GM21367 (cell line): ENCODE data around the gene TBCB.
"Not testable (repeated sequence)": the region's sequence is repeated elsewhere in the genome, so short reads cannot be mapped to it uniquely, and the experiment has no call there.

Source experiments
- ATAC-seq: cut with Tn5 transposase; IDR thresholded peaks from one replicate; pipeline ENCODE4 v1.9.1; 2021; ENCODE audit not compliant: unreplicated experiment

Gene TBCB

DNA sequence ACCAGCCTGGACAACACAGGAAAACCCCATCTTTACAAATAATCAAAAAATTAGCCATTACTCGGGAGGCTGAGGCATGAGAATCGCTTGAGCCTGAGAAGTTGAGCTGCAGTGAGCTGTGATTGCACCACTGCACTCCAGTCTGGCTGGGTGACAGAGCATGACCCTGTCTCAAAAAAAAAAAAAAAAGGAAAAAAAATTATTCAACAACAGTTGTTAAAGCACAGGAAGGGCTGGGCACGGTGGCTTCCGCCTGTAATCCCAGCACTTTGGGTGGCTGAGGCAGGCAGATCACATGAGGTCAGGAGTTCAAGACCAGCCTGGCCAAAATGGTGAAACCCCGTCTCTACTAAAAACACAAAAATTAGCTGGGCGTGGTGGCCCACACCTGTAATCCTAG, 16.0 kb downstream of the TBCB start:
- not testable (repeated sequence) for ATAC-seq

DNA sequence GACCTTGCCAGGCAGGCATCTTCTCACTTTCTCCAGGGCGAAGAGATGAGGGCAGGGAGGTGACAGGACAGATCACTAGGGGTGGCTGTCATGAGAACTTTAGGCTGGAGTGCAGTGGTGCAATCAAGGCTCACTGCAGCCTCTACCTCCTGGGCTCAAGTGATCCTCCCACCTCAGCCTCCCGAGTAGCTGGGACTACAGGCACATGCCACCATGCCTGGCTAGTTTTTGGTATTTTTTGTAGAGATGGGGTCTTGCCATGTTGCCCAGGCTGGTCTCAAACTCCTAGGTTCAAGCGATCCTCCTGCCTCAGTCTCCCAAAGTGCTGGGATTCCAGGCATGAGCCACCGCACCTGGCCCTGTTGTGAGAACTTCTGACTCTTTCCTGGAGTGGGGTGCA, 19.6 kb downstream of the TBCB start:
- not testable (repeated sequence) for ATAC-seq

DNA sequence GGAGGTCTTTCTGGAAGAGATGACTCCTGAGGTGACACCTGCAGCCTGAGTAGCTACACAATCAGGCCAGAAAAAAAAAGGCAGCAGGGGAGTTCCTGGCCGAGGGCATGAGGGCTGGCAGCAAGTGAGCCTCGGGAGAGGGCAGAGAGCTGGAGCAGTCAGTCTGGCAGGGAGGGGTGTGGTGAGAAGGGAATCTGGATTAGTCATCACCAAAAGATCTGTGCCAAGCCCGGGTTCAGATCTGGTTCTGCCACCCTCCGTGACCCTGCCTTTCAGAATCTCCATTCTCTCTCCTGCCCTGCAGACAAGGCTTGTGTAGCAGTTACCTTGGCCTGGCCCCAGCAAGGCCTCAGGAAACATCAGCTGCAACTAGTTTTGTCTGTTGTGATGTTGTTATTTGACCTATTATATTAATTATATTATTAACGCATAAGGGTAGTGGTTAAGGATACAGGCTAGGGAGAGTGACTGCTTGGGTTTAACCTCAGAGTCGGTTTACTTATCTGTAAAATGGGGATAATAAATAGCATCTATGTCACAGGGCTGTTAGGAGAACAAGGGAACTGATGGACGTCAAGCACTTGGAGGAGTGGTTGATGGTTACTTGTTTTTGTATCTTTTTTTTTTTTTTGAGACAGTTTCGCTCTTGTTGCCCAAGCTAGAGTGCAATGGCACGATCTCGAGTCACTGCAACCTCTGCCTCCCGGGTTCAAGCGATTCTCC, 21.9 kb downstream of the TBCB start:
- ATAC-seq = no peak

DNA sequence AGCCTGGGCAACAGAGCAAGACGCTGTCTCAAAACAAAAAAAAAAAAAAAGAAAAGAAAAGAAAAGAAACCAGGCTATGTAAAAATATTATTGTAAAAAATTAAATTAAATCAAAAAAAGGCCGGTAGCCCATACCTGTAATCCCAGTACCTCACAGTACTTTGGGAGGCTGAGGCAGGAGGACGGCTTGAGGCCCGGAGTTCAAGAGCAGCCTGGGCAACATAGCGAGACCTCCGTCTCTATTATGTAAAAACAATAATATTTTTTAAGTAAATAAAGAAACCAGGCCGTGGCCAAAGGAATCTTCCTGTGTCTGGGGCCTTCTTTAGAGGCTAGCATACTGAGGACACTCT, 23.8 kb downstream of the TBCB start:
- ATAC-seq = no peak

- peak; percentile 69 for ATAC-seq
These were observed 24.4 kb downstream of the TBCB start, which contains the start of gene CAPNS1 for GRCh38 chr19:36139473-36140303. CAPNS1 (plus strand) TSS chr19:36140066; CDS start chr19:36141012, 946 bp downstream.

GRCh38 chr19:36140304-36141038, 25.2 kb downstream of the TBCB start:
- no peak for ATAC-seq

- no peak for ATAC-seq
These were observed 26.0 kb downstream of the TBCB start for GRCh38 chr19:36141039-36141927.

DNA sequence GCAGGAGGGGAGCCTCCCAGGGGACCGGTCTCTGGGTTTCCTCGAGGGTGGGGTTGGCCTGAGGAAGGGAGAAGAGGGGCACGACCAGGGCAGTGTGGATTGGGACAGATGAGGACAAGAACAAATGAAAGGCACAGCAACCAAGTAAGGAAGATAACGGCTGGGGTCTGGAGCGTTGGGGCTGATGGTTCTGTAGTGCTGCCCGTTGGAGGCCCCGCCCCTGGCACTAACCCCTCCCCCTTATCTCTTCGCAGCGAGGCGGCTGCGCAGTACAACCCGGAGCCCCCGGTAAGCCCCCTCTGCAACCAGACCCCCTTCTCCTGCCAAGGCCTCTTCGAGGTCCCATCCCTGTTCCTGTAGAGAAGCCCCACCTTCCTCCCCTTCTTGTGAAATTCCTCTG, 26.8 kb downstream of the TBCB start:
- no peak for ATAC-seq

DNA sequence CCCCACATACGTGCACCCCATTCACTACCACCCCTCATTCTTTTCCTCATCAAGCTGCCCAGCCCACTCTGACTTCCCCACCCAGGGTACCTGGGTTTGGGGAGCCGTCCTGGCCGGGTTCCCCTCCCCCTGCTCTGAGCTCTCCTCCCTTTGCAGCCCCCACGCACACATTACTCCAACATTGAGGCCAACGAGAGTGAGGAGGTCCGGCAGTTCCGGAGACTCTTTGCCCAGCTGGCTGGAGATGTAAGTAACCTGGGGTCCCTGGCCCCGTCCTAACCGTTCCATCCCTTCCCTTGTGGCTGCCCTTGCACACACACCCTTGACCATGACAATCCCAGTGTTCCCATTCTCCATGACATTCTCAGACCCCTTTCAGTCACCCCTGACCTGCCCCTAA, 27.2 kb downstream of the TBCB start:
- ATAC-seq = no peak

DNA sequence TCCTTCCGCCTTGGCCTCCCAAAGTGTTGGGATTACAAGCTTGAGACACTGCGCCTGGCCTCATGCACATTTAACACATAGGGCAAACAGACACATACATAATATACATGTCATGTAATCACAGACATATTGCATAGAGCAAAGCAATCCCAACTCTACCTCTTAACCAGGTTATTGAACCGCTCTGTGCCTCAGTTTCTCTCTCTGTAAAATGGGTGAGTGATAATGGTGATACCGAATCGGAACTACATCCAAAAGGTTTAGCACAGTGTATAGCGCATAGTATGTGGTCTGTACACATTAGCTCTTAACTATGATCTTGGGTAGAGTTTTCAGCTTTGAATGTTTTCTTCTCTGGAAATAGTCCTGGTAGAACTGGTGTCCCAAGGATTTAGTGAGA, 29.4 kb downstream of the TBCB start:
- no peak for ATAC-seq

DNA sequence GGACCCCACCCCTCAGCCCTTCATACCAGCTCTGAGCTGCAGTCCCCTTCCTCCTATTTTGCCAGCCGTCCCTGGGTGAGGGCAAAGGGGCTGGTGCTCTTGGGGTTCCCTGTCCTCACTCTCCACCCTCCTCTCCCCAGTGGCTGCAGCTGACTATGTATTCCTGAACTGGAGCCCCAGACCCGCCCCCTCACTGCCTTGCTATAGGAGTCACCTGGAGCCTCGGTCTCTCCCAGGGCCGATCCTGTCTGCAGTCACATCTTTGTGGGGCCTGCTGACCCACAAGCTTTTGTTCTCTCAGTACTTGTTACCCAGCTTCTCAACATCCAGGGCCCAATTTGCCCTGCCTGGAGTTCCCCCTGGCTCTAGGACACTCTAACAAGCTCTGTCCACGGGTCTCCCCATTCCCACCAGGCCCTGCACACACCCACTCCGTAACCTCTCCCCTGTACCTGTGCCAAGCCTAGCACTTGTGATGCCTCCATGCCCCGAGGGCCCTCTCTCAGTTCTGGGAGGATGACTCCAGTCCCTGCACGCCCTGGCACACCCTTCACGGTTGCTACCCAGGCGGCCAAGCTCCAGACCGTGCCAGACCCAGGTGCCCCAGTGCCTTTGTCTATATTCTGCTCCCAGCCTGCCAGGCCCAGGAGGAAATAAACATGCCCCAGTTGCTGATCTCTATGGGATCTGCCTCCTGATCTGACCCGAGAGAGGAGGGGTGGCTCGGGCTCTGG, 34.6 kb downstream of the TBCB start:
- no peak for ATAC-seq

DNA sequence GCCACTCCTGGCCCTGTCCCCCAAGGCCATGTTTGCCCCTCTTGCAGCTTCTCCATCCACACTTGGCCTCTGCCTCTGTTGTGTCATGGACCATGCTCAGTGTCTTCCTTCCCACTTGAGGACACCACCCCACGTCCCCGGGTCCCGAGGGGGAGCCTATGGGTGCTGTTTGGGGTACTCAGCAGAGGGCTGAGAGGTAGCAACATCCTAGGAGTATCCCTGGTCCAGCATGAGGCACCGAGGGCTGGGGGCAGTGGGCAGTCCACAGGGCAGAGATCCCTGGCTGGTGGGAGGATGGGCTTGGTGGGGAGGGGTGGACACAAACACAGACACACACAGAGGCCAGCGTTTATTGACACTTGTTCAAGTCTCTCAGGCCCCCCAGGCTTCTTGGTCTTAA, 35.3 kb downstream of the TBCB start:
- no peak for ATAC-seq

DNA sequence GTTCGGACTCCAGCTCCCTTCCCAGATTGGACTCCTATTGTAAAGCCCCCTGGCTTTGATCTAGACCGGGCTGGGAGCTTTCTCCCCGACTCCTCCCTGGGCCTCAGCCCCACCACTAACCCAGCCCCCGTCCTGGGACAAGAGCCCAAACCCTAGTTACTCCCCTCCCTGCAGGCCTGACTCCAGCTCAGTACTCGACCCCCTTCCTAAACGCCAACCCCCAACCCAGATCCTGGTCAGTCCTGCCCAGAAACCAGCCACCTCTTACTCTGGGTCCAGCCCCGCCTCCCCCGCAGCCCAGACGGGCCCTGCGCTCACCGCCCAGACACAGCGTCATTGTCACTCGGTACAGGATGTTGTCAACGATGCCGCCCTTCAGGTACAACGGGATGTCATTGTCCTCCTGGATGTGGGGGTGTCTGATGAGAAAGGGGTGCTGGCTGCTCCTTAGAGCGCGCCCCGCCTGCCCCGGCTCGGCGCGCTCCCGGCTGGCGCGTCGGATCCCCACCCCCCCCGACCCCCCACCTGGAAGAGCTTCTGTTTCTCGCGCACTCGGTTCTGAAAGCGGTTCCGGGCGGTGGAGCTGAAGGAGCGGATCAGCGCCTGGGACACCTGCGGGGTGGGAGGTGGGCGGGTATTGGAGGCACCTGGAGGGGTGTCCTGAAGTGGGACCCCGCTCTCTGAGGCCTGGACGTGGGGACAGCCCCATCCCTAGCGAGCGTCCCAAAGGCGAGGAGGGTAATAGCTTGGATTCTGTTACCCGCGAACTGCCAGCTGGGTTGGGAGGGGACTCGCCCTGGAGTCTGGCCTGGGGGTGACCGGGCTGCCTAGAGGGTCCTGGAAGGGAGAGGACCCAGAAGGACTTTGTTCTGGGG, 36.1 kb downstream of the TBCB start:
- no peak for ATAC-seq

DNA sequence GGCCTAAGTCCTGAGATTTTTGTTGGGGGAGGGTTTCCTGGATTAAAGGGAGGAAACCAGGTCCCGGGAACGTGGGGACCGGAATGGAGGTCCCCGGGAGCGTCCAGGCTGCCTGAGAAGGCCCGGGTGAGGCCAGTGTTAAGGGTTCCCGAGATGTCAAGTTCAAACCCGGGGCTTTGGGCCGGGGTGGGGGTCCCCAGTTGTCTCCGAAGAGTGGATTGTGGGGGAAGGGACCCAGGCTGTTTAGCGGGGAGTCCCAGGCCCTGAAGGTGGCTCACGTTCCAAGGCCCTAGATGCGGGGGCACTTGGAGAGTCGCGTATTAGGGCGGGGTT, 36.7 kb downstream of the TBCB start:
- ATAC-seq = no peak

GRCh38 chr19:36152352-36153091, 37.3 kb downstream of the TBCB start, which contains the start of gene COX7A1:
COX7A1 (minus strand) TSS chr19:36152447; CDS start chr19:36152407, 40 bp downstream.
- no peak for ATAC-seq

DNA sequence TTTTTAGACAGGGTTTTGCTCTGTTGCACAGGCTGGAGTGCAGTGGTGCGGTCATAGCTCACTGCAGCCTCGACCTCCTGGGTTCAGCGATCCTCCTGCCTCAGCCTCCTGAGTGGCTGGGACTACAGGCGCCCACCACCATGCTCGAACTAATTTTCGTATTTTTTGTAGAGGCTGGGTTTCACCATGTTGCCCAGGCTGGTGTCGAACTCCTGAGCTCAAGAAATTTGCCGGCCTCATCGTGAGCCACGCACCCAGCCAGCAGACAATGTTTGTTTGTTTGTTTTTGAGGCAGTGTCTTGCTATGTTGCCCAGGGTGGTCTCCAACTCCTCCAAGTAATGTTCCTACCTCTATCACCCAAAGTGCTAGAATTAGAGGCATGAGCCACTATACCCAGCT, 37.9 kb downstream of the TBCB start:
- ATAC-seq = no peak

DNA sequence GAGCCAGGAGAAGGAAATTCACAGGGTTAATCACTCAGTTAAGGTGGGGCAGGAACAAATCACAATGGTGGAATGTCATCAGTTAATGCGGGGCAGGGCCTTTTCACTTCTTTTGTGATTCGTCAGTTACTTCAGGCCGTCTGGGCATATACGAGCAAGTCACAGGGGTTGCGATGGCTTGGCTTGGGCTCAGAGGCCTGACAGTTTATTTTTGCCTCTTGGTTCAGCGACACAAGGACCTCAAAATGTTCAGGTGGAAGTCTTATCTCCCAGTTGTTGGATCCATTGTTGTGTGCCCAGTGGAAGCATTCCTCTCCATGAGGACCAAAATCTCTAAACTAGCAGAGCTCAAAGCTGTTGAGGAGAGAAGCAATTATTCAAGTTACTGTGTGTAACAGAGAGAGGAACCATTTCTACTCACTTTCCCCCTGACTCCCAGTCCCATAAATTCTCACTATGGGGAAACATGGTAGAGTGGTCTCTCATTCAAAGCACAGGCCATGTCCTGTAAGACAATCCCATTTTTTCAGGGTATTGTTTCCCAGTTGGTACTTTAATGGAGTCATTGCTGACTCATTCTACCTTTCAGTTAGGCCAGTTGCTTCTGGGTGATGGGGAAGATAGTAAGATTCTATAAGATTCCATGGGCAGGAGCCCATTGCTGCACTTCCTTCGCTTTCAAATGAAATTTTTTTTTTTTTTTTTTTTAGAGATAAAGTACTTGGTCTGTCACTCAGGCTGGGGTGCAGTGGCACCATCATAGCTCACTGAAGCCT, 45.7 kb downstream of the TBCB start:
- no peak for ATAC-seq

GRCh38 chr19:36163813-36164212, 48.5 kb downstream of the TBCB start:
- ATAC-seq = no peak
